NCI-H82 treated with DMSO at 0.1 percent for 48 hours (cell line): ENCODE data around the gene GNG4.
"Not testable (repeated sequence)": the region's sequence is repeated elsewhere in the genome, so short reads cannot be mapped to it uniquely, and the experiment has no call there.

Experiments
- DNase-seq: peaks from one replicate; lab custom pipeline; 2025; ENCODE audit not compliant: unreplicated experiment; lab: John Stamatoyannopoulos, UW

The GNG4 gene

GRCh38 chr1:235588156-235588555 is 61.4 kb downstream of the GNG4 start:
- DNase-seq: no peak

DNA sequence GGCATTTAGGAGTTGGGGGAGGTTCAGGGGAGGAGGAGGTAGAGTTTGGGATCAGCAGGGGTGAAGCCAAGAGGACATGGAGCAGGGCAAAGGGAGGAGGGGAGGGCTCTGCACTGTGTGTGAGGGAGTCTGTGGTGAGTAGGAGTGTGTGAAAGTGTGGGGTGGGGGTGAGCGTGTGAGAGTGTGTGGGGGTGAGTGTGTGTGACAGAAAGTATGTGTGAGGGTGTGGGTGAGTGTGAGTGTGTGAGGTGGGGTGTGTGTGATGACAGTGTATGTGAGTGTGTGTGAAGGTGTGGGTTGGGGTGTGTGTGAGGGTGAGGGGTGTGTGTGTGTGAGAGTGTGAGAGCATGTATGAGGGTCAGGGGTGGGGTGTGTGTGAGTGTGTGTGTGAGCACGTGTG is 62.6 kb downstream of the GNG4 start:
- no peak for DNase-seq

GRCh38 chr1:235586413-235586812 is 63.2 kb downstream of the GNG4 start:
- no peak for DNase-seq

DNA sequence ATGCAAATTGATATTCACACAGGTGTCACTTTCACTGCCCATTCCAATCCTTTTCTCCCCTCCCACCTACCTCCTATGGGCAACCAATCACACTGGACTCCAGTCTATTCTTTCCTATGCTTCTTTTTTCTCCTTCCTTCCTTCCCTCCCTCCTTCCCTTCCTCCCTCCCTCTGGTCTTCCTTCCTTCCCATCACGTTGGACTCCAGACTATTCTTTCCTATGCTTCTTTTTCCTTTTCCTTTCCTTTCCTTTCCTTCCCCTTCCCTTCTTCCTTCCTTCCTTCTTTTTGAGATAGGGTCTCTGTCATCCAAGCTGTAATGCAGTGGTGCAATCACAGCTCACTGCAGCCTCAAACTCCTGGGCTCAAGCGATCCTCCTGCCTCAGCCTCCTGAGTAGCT is 64.6 kb downstream of the GNG4 start:
- DNase-seq: no peak

GRCh38 chr1:235583511-235584001 is 66.0 kb downstream of the GNG4 start:
- DNase-seq: no peak

DNA sequence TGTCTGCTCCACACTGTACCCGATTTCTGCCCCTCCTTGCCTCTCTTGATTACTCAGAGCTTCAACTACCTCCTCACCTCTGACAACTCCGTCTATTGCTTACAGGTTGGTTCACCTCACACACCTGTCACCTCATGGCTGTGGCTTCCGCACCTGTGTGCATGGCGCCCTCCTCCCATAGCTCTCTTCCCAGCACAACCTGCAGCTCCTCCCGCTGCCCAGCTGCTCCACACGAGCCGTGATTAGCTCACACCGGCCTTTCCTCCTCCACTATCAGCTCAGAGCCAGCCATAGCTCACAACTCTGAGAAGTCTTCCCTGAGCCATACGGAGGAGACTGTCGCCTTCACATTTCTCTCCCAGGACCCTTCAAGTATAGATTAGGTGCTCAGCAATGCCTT is 67.5 kb downstream of the GNG4 start:
- DNase-seq: no peak

DNA sequence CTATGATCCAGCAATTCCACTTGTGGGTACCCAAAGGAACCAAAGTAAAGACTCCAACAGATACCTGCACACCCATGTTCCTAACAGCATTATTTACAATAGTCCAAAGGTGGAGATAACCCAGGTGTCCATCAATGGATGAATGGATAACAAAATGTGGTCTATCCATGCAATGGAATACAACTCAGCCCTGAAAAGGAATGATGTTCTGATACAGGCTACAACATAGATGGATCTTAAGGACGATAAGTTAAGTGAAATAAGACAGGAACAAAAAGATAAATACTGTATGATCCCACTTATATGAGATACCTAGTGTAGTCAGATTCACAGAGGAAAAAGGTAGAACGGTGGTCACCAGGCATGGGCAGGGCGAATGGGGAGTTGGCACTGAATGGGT is 69.7 kb downstream of the GNG4 start:
- DNase-seq: no peak

- no peak for DNase-seq
Measured at GRCh38 chr1:235575597-235575996, 74.0 kb downstream of the GNG4 start.

GRCh38 chr1:235573880-235574279 is 75.7 kb downstream of the GNG4 start:
- no peak for DNase-seq

- DNase-seq: not testable (repeated sequence)
Measured at GRCh38 chr1:235572971-235573370, 76.6 kb downstream of the GNG4 start.

GRCh38 chr1:235571482-235571881 is 78.1 kb downstream of the GNG4 start:
- DNase-seq: no peak

GRCh38 chr1:235567812-235568503 is 81.6 kb downstream of the GNG4 start:
- DNase-seq: no peak

DNA sequence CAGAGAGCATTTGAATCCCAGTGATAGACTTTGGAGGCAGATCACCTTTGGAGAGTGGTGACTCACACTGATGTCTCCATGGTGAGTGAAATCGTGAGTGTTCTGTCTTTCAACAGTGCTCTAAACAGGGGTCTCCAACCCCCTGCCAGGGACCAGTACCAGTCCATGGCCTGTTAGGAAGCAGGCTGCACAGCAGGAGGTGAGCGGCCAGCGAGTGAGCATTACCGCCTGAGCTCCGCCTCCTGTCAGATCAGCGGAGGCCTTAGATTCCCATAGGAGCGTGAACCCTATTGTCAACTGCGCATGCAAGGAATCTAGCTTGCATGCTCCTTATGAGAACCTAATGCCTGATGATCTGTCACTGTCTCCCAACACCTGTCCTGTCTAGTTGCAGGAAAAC is 83.5 kb downstream of the GNG4 start:
- DNase-seq: no peak

DNA sequence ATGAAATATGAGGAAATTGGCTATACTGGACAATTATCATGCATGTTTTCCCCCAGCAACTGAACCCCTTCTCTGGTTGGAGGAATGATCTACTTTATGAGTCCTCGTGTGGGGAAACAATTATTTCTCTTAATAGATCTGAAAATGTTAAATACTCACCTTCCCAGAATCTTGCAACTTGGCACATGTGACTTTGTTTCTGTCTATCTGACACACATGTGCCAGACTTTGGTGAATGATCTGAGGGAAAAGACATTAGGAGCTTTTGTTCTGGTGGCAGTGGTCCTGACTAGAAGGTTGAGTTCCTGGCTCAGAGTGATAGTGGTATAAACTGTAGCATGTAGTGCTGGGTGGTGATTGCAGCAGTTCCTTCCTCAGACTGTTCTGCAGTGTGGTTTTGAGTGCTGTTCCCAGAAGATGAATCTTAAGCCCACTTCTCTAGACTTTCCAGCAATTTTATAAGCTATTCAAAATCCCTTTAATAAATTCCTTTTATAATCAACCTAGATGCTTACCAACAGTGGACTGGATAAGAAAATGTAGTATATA is 86.0 kb downstream of the GNG4 start:
- no peak for DNase-seq

DNA sequence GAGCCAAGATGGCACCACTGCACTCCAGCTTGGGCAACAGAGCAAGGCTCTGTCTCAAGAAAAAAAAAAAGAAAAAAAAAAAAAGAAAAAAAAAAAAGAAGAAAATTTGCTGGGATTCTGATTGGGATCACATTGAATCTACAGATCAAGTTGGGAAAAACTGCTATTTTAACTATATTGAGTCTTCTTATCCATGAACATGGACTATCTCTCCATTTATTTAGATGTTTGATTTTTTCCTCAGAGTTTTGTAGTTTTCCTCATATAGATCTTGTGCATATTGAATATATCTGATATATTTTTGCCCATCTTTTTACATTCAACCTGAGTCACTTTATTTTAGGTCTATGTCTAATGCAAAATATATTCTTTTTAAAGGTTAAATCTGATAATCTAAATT is 87.0 kb downstream of the GNG4 start:
- DNase-seq: no peak

- peak; percentile 71 for DNase-seq
Measured at GRCh38 chr1:235558621-235559169, 90.9 kb downstream of the GNG4 start.

DNA sequence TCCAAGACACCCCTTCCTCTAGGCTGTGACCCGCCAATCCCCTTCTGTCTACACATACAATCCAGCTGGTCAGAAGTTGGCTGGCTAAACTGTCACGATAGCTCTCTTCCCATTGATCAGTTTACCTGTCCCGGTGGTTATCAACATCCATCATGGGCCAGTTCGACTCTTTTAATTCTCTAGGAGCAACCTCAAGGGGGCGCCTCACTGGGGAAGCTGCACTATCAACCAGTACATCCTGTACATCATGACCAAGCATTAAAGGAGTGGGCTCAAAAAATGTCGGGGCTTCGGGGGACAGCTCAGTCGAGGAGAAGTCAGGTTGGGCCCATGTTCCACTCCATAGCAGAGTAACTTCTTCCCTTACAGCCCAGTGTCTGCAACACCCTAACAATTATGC is 92.1 kb downstream of the GNG4 start:
- no peak for DNase-seq

DNA sequence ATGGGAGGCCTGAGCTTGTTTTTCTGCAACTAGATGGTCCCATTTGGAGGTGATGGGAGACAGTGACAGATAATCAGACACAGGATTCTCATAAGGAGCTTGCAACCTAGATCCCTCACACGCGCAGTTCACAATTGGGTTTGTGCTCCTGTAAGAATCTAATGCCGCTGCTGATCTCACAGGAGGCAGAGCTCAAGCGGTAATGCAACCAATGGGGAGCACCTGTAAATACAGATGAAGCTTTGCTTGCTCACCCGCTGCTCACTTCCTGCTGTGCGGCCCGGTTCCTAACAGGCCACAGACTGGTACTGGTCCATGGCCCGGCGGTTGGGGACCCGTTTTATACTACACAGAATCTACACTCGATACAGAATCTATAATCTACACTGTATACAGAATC is 92.8 kb downstream of the GNG4 start:
- no peak for DNase-seq

GRCh38 chr1:235553112-235553551 is 96.5 kb downstream of the GNG4 start:
- DNase-seq: peak; percentile 98

DNA sequence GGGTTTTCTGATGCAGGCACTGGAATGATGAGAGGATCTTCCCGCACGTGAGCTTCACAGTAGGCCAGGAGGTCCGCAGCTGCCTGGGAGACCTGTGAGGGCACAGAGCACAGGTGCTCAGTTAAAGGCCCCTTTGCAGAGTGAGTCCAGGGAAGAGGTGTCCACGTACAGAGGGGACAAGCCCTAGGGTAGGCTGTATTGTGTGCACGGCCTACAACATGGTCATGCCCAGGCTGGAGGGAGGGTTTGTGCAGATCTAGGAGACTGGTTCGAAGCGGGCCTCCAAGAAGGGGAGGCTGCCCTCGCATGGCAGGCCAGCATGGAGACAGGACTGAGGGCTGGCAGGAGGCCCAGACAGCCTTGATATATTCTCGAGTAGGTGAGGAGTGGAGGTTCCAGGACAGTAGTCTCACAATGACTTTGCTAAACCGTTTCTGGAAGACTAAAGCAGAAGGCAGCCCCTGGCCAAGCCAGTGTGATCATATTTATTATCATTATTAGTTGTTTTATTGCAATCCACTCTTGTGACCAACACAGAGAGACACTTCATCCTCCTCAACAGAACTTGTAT is 97.4 kb downstream of the GNG4 start:
- no peak for DNase-seq

DNA sequence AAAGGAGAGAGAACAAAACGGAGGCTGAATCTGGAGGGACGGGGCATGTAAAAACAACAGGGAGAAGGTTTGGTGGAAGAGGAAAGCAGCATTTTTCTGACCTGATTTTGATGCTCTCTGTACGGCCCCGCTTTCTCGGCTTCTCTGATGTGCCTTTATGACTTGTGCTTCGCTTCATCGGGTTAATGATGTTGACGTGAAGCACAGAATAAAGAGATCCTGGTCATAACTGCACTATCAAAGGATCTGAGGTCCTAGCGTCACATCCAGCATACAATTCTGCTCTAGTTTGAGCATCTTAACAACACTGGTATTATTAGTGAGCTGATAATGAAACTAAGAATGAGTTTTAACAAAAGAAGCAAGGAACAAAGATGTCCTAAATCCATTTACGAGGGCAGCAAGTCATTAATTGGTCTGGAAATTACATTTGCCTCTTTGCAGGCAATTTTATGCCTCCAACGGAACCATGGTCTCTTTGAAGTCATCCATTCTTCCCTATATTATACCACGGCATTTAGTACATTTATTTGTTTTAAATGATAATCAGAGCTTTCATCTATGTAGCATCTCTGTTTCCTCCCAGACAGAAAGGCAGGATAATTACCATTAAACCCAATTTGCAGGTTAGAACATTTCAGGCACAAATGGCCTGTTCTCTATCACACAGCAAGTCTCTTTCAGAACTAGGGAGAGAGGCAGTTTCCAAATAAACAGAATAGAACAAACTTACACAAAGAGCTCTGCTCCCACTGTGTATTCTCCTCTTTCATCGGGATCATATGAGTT is 100.0 kb downstream of the GNG4 start:
- DNase-seq: no peak
